Ishikawa (cell line): ENCODE results near the gene EXOC3L2.

Experiments used
- CEBPB ChIP-seq: IDR thresholded peaks from 2 replicates; pipeline ENCODE4 v1.6.1; 2012
- CREB1 ChIP-seq: IDR thresholded peaks from 2 replicates; pipeline ENCODE4 v1.6.1; 2012; ENCODE audit warnings: low read depth
- EGR1 ChIP-seq: IDR thresholded peaks from 2 replicates; pipeline ENCODE4 v1.6.1; 2012
- EP300 ChIP-seq: IDR thresholded peaks from 2 replicates; pipeline ENCODE4 v1.6.1; 2012; ENCODE audit warnings: borderline replicate concordance
- FOXM1 ChIP-seq: IDR thresholded peaks from 2 replicates; pipeline ENCODE4 v1.6.1; 2012; ENCODE audit warnings: low read depth, borderline replicate concordance
- MAX ChIP-seq: IDR thresholded peaks from 2 replicates; pipeline ENCODE4 v1.6.1; 2012
- NFIC ChIP-seq: IDR thresholded peaks from 2 replicates; pipeline ENCODE4 v1.6.1; 2012
- RAD21 ChIP-seq: IDR thresholded peaks from 2 replicates; pipeline ENCODE4 v1.6.1; 2012; ENCODE audit warnings: low read depth
- REST ChIP-seq: IDR thresholded peaks from 2 replicates; pipeline ENCODE4 v1.6.1; 2012; ENCODE audit warnings: low read depth, mild to moderate bottlenecking
- TAF1 ChIP-seq: IDR thresholded peaks from 2 replicates; pipeline ENCODE4 v1.6.1; 2012; ENCODE audit warnings: low read depth, mild to moderate bottlenecking
- TCF12 ChIP-seq: IDR thresholded peaks from 2 replicates; pipeline ENCODE4 v1.6.1; 2012; ENCODE audit warnings: low read depth
- TEAD4 ChIP-seq: IDR thresholded peaks from 2 replicates; pipeline ENCODE4 v1.6.1; 2012
- USF1 ChIP-seq: IDR thresholded peaks from 2 replicates; pipeline ENCODE4 v1.6.1; 2012
- YY1 ChIP-seq: IDR thresholded peaks from 2 replicates; pipeline ENCODE4 v1.6.1; 2012; ENCODE audit warnings: low read depth
- ZBTB7A ChIP-seq: IDR thresholded peaks from 2 replicates; pipeline ENCODE4 v1.6.1; 2012; ENCODE audit warnings: low read depth

The EXOC3L2 gene

GRCh38 chr19:45283443-45284033 is 38.3 kb upstream of the EXOC3L2 start:
- TF ChIP-seq YY1 (no peak), TCF12 (no peak), MAX (no peak), EGR1 (no peak), REST (no peak), USF1 (no peak), TAF1 (no peak), RAD21 (no peak), ZBTB7A (no peak), FOXM1 (no peak), TEAD4 (no peak), NFIC (no peak), CREB1 (no peak), EP300 (no peak), CEBPB (no peak)

- TF ChIP-seq USF1 (no peak), MAX (no peak), EP300 (no peak), TEAD4 (no peak), CREB1 (no peak), TCF12 (no peak), CEBPB (no peak), ZBTB7A (no peak), EGR1 (no peak), RAD21 (no peak), TAF1 (no peak), REST (no peak), YY1 (no peak), FOXM1 (no peak), NFIC (no peak)
These were observed 35.3 kb upstream of the EXOC3L2 start for GRCh38 chr19:45280471-45280961.

- TF ChIP-seq TAF1 (no peak), CEBPB (no peak), REST (no peak), FOXM1 (no peak), EP300 (no peak), CREB1 (no peak), NFIC (no peak), EGR1 (no peak), USF1 (no peak), YY1 (no peak), TCF12 (no peak), RAD21 (no peak), TEAD4 (no peak), MAX (no peak), ZBTB7A (no peak)
These were observed 34.5 kb upstream of the EXOC3L2 start for GRCh38 chr19:45279587-45280192.
